ENCODE data around the gene TTC34. TPM values are rescaled to one million over a fixed set of nuclear protein-coding genes. Genes with fewer than 3 reads are reported as not detected.

The TTC34 gene, protein sequence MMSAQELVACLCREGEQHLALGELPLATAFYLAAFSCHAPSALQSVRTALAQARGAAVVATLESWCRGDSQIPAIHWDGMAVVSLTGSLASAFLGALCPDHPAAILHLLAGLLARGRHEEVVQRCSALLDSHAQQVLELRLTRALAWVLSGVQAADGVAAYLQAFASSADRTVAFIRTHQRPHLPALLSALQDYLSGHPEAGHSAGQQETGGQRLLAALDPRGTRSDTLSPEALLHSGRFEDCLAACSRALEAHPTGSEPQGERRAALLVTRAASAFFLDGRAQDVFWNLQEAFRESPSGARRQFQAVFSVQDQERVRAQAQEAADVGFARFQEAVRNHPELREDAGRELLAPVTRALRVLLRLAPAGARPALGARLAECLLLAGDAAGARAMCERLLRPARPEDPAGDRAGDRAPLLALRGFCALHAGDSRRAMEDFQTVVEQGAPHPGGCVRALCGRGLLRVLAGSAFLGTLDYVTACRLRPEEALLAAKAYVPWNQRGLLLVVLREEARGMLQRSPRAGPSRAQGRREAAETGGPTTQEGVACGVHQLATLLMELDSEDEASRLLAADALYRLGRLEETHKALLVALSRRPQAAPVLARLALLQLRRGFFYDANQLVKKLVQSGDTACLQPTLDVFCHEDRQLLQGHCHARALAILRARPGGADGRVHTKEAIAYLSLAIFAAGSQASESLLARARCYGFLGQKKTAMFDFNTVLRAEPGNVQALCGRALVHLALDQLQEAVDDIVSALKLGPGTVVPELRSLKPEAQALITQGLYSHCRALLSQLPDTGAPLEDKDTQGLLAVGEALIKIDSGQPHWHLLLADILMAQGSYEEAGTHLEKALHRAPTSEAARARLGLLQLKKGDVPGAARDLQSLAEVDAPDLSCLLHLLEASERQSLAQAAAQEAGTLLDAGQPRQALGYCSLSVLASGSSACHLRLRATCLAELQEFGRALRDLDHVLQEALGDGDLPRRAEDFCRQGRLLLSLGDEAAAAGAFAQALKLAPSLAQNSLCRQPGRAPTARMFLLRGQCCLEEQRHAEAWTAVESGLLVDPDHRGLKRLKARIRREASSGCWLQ
- total RNA-seq = 0.22 and 0.29 TPM in 2 replicates

GRCh38 chr1:2801535-2802291 is at the start of gene TTC34:
Gene TTC34 (minus strand): TSS chr1:2801693. CDS start chr1:2800827, 866 bp downstream.

DNA sequence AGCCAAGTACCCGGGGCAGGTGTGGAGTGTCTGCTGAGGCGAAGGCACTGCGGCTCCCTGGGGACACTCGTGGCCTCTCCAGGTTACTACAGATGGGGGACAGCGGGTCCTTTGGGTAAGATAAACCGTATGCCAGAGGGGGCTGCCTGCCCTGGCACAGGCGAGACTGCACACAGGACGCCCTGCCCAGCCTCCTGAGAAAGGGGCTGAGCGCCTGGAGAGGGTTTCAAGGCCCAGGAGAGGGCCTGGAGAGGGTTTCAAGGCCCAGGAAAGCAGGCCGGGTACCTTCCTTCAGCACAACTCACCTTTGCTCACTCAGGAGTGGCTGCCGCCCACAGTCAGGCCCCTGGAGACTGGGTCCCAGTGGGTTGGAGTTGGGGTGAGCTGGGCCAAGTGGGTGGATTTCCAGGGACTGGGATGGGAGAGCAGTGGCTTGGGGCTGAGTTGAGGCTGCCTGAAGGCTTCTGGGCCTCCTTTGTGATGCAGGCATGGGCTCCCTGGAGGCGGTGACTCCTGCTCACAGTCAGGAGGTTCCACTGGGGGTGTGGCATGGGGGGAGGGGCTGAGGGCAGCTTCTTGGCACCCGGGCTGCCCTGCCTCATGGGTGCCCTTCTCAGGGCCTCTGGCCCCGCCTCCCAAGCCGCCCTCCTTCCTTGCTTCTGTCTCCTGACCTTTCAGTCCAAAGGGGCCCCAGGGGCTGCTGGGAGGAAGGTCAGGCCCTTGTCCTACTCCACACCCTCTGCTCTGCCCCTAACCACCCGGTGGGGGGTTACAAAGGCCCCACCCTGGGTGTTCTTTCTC is 168.7 kb downstream of the TTC34 start, which contains the start of gene MMEL1:
MMEL1 (minus strand) TSS at position 456 of the 801 bp plus-strand sequence. CDS start 3,532 bp downstream, outside the sequence.

GRCh38 chr1:2586154-2587070 is 215.1 kb downstream of the TTC34 start, which contains the start of gene PRXL2B:
Gene PRXL2B (plus strand): TSS chr1:2586777. CDS start chr1:2586886, 109 bp downstream.

Other genes starting within 250 kb of the TTC34 start
- 19.5 and 31.1 TPM in 2 replicates for gene TNFRSF14, start 245.3 kb downstream of the TTC34 start, total RNA-seq
- gene PRXL2B, start 214.9 kb downstream of the TTC34 start, total RNA-seq = 13.1 and 28.6 TPM in 2 replicates
- gene MMEL1, start 168.7 kb downstream of the TTC34 start, total RNA-seq = not detected in 2 replicates
- gene ACTRT2, start 219.8 kb upstream of the TTC34 start, total RNA-seq = not detected in 2 replicates

Data from placental pericyte (primary cell).